A549 (cell line): ENCODE results near the gene RIPOR2. TPM values are rescaled to one million over a fixed set of nuclear protein-coding genes. Genes with fewer than 3 reads are reported as not detected.

Source experiments
- ATAC-seq, 2 experiments: fragments of 200-7000 bp in 1 of 2; fragments of >200 bp in 1 of 2; cut with Nextera tagmentation in 1 of 2; cut with Tn5 transposase in 1 of 2; 3 replicates each; pipeline versions ENCODE4 v1.8.0 to v1.9.1; 2018 to 2020; ENCODE audit warnings: mild to moderate bottlenecking in 1 of 2, moderate library complexity in 1 of 2
- CTCF ChIA-PET: fragments of 300-600 bp; sonication (Branson Sonifier 250); formaldehyde crosslinking; extraction: SDS; loops from one replicate; lab custom pipeline; 2021; ENCODE audit warnings: antibody characterized with exemption, inconsistent platforms; lab: Yijun Ruan, JAX
- POLR2A ChIA-PET: fragments of 350-600 bp; formaldehyde crosslinking; extraction: SDS; loops from one replicate; lab custom pipeline; 2021; ENCODE audit warnings: antibody characterized with exemption, inconsistent platforms; lab: Yijun Ruan, JAX
- DNase-seq, 2 experiments: peaks; one replicate each; pipeline versions ENCODE4 v3.0.0 to v3.0.0-alpha.2; 2011 to 2016; ENCODE audit warnings: low read depth in 1 of 2, low spot score in 1 of 2
- FAIRE-seq: peaks from 2 replicates; lab custom pipeline; 2011; peaks lifted over from hg19 to GRCh38; lab: Jason Lieb, UNC
- H3K27ac ChIP-seq, 2 experiments: fragments of >200 bp; sonication (Bioruptor Twin); formaldehyde crosslinking; 3 replicates each; pipeline ENCODE4 v1.5.1; 2016 to 2017
- H3K4me1 ChIP-seq: fragments of >200 bp; sonication (Bioruptor Twin); formaldehyde crosslinking; 3 replicates; pipeline ENCODE4 v1.6.1; 2016
- H3K4me2 ChIP-seq: fragments of >200 bp; sonication (Bioruptor Twin); formaldehyde crosslinking; 3 replicates; pipeline ENCODE4 v1.6.1; 2016
- H3K4me3 ChIP-seq: fragments of >200 bp; sonication (Bioruptor Twin); formaldehyde crosslinking; 3 replicates; pipeline ENCODE4 v1.5.1; 2016
- H3K9me3 ChIP-seq: fragments of >200 bp; sonication (Bioruptor Twin); formaldehyde crosslinking; 3 replicates; pipeline ENCODE4 v1.6.1; 2016
- BCL3 ChIP-seq: fragments of >200 bp; sonication (Bioruptor Twin); formaldehyde crosslinking; IDR thresholded peaks from 3 replicates; pipeline ENCODE4 v1.6.1; 2016
- CHD4 ChIP-seq: fragments of 200-600 bp; sonication (generic); IDR thresholded peaks from 2 replicates; pipeline ENCODE4 v1.6.1; 2016; ENCODE audit warnings: antibody characterized with exemption, mild to moderate bottlenecking, borderline replicate concordance
- ELK1 ChIP-seq: fragments of 150-350 bp; IDR thresholded peaks from 2 replicates; pipeline ENCODE4 v1.6.1; 2014; ENCODE audit warnings: low read depth, mild to moderate bottlenecking, low read length
- EP300 ChIP-seq, 2 experiments: fragments of >200 bp; sonication (Bioruptor Twin); formaldehyde crosslinking; IDR thresholded peaks; 2 replicates in 1 of 2; 3 replicates in 1 of 2; pipeline ENCODE4 v1.6.1; 2016 to 2017
- ESRRA ChIP-seq: fragments of 150-350 bp; IDR thresholded peaks from 2 replicates; pipeline ENCODE4 v1.6.1; 2014; ENCODE audit warnings: mild to moderate bottlenecking, low read length, borderline replicate concordance
- HEYL ChIP-seq: fragments of 250-450 bp; sonication (Bioruptor Pico); IDR thresholded peaks from 2 replicates; pipeline ENCODE4 v1.8.0; 2021; ENCODE audit warnings: mild to moderate bottlenecking, moderate library complexity
- HMGXB4 ChIP-seq: fragments of 250-450 bp; sonication (Bioruptor Pico); IDR thresholded peaks from 2 replicates; pipeline ENCODE4 v1.5.0; 2021; ENCODE audit warnings: mild to moderate bottlenecking, moderate library complexity, borderline replicate concordance
- HOXB13 ChIP-seq: fragments of 250-450 bp; sonication (Bioruptor Pico); IDR thresholded peaks from 2 replicates; pipeline ENCODE4 v1.5.0; 2020; ENCODE audit warnings: low read depth, mild to moderate bottlenecking, moderate library complexity
- JUN ChIP-seq, 2 experiments: fragments of >200 bp; sonication (Bioruptor Twin); formaldehyde crosslinking; IDR thresholded peaks; 2 replicates in 1 of 2; 3 replicates in 1 of 2; pipeline ENCODE4 v1.6.1; 2016 to 2017
- KDM5A ChIP-seq: fragments of 200-600 bp; sonication (generic); IDR thresholded peaks from 2 replicates; pipeline ENCODE4 v1.6.1; 2016; ENCODE audit warnings: antibody characterized with exemption, mild to moderate bottlenecking
- MAFK ChIP-seq: fragments of 450-650 bp; IDR thresholded peaks from 2 replicates; pipeline ENCODE4 v1.6.1; 2014; ENCODE audit not compliant: partially characterized antibody
- NFE2L2 ChIP-seq: fragments of 150-350 bp; conservative IDR thresholded peaks from 2 replicates; pipeline ENCODE4 v1.6.1; 2014; ENCODE audit warnings: low read length
- NR3C1 ChIP-seq: fragments of >200 bp; sonication (Bioruptor Twin); formaldehyde crosslinking; IDR thresholded peaks from 3 replicates; pipeline ENCODE4 v1.6.1; 2017
- RAD21 ChIP-seq, 2 experiments: fragments of >200 bp in 1 of 2; sonication (Bioruptor Twin) in 1 of 2; formaldehyde crosslinking in 1 of 2; IDR thresholded peaks in 1 of 2; conservative IDR thresholded peaks in 1 of 2; 2 replicates in 1 of 2; 3 replicates in 1 of 2; pipeline ENCODE4 v1.6.1; 2012 to 2018; ENCODE audit warnings: inconsistent platforms in 1 of 2
- RARB ChIP-seq: fragments of 250-450 bp; sonication (Bioruptor Pico); IDR thresholded peaks from 2 replicates; pipeline ENCODE4 v1.8.0; 2021; ENCODE audit warnings: mild to moderate bottlenecking, moderate library complexity
- RNF2 ChIP-seq: fragments of 200-600 bp; sonication (generic); IDR thresholded peaks from 2 replicates; pipeline ENCODE4 v1.6.1; 2016; ENCODE audit warnings: low read depth, mild to moderate bottlenecking, antibody characterized with exemption, moderate library complexity, borderline replicate concordance
- ZFP36 ChIP-seq: fragments of 450-650 bp; IDR thresholded peaks from 2 replicates; pipeline ENCODE4 v1.6.1; 2014; ENCODE audit warnings: borderline replicate concordance; ENCODE audit not compliant: partially characterized antibody
- ZSCAN20 ChIP-seq: fragments of 250-450 bp; sonication (Bioruptor Pico); IDR thresholded peaks from 2 replicates; pipeline ENCODE4 v1.8.0; 2022; ENCODE audit warnings: mild to moderate bottlenecking, moderate library complexity
- WGBS: methylation state at CpG from one replicate; pipeline ENCODE4 v1.1.6; 2017; ENCODE audit errors: missing lambda C conversion rate; 5-methylcytosine and 5-hydroxymethylcytosine counted together
- polyA plus RNA-seq, 4 experiments: library from polyadenylated mRNA; depleted of rRNA in 3 of 4; stranded (reverse); fragments of >200 nt; fragmentation: RNase III in 1 of 4; extraction: RNeasy Plus Mini Kit Qiagen cat#74134 plus additional on column Dnase treatment in 1 of 4; gene quantifications; 2 replicates in 3 of 4; 3 replicates in 1 of 4; pipeline ENCODE4 v1.2.3, GENCODE V29; 2011 to 2017

Gene RIPOR2
- polyA plus RNA-seq, 2 of the 4 experiments (the other 2 are of a cell fraction), result 0.01 TPM; not detected in 1

GRCh38 chr6:24844061-24844460 lies 91.7 kb downstream of the RIPOR2 start:
- ChIA-PET CTCF (interaction anchor here (0.7 to 3.8 kb wide), 5 partner anchors 12 to 551 kb away, joined by 3 to 16 read pairs (median 3); no protein-coding TSS in a partner anchor), POLR2A (no interaction called here)
- DNase-seq, result no peak
- TF ChIP-seq ELK1, result no peak
- TF ChIP-seq HOXB13 (CRISPR knock-in tag), result no peak
- TF ChIP-seq RAD21 (conservative IDR thresholded peaks at IDR 0.05 in 1 of 2, IDR thresholded peaks at IDR 0.05 in 1 of 2), result no peak
- no peak for TF ChIP-seq RNF2
- no peak for TF ChIP-seq KDM5A
- TF ChIP-seq HEYL (CRISPR knock-in tag), result no peak
- no peak for TF ChIP-seq JUN (IDR thresholded peaks at IDR 0.05)
- TF ChIP-seq HMGXB4 (CRISPR knock-in tag), result no peak
- TF ChIP-seq NFE2L2, result no peak
- no peak for TF ChIP-seq ESRRA
- no peak for TF ChIP-seq EP300 (IDR thresholded peaks at IDR 0.05)
- no peaks in the 10 kb centered on the region for H3K4me1 ChIP-seq
- H3K4me3 ChIP-seq, result no peak overlapping the region
- H3K9me3 ChIP-seq, result no peaks in the 10 kb centered on the region
- WGBS, result 58% methylated on average over 1 of the region's 1 CpG
- no peak overlapping the region for H3K4me2 ChIP-seq
- no peak for FAIRE-seq
- H3K27ac ChIP-seq, result no peak overlapping the region
- no peak for ATAC-seq

- POLR2A ChIA-PET, result no interaction called here
- FAIRE-seq (no peak), DNase-seq (no peak), ATAC-seq (no peak)
- H3K9me3 ChIP-seq, result no peaks in the 10 kb centered on the region
- 46% methylated on average over 2 of the region's 2 CpGs for WGBS
- CTCF ChIA-PET, result no interaction called here
- no peak overlapping the region for H3K4me3 ChIP-seq
- no peak for TF ChIP-seq NFE2L2
- TF ChIP-seq RARB, result no peak
- TF ChIP-seq CHD4, result no peak
- TF ChIP-seq NR3C1, result no peak
- TF ChIP-seq ZSCAN20, result no peak
- no peak for TF ChIP-seq BCL3
- no peak overlapping the region for H3K27ac ChIP-seq
- H3K4me2 ChIP-seq, result no peak overlapping the region
- H3K4me1 ChIP-seq, result no peaks in the 10 kb centered on the region
Measured at GRCh38 chr6:24840187-24840586, 95.6 kb downstream of the RIPOR2 start.

GRCh38 chr6:24838994-24839393 lies 96.8 kb downstream of the RIPOR2 start:
- Histone ChIP-seq H3K27ac (no peak overlapping the region), H3K4me1 (no peaks in the 10 kb centered on the region), H3K4me2 (no peak overlapping the region), H3K4me3 (no peak overlapping the region), H3K9me3 (no peaks in the 10 kb centered on the region)
- 60% methylated on average over 5 of the region's 5 CpGs for WGBS
- no peak for ATAC-seq
- POLR2A ChIA-PET, result no interaction called here
- TF ChIP-seq MAFK (peak; percentile 70), ZFP36 (no peak)
- CTCF ChIA-PET, result interaction anchor here (0.8 to 0.9 kb wide), 2 partner anchors 9 to 47 kb away, joined by 3 read pairs; no protein-coding TSS in a partner anchor
- FAIRE-seq, result no peak
- no peak for DNase-seq
